ENCODE measurements around the gene SEPTIN3.

SEPTIN3 gene

DNA sequence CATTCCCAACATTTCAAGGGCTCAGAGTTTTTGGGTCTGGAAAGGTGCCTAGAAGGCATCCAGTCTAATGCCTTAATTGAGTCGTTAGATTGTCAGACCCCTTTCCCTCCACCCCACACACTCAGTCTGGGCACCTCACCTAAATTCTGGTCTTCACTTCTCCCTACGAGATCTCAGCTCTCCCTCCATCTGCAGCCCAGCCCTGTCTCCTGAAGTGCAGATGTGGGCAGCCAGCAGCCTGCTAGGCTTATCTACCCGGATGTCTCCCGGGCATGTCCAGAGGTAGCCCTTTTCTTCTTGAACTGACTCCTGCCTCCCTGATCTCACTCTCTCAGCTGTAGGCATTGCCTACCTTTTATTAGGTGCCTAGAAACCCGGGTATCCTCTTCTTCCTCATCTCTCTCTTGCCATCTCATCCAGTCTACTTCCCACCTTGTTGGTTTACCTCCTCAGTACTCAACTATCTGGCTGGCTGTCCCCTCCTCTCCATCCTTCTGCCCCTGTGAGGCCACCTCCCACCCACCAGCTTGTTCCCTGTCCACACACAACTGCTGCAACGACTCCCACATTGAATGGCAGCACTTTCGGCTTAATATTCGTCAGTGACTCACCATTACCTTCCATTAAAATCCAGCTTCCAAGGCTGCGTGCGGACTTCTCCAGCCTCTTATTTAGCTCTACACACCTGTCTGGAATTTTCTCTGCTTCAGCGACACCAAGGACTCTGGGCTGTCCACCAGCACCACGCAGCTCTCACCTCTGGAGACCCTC lies 6.2 kb downstream of the SEPTIN3 start:
- DNase-seq (ENCODE audit: low read depth in 2 of 2) = no peak

DNA sequence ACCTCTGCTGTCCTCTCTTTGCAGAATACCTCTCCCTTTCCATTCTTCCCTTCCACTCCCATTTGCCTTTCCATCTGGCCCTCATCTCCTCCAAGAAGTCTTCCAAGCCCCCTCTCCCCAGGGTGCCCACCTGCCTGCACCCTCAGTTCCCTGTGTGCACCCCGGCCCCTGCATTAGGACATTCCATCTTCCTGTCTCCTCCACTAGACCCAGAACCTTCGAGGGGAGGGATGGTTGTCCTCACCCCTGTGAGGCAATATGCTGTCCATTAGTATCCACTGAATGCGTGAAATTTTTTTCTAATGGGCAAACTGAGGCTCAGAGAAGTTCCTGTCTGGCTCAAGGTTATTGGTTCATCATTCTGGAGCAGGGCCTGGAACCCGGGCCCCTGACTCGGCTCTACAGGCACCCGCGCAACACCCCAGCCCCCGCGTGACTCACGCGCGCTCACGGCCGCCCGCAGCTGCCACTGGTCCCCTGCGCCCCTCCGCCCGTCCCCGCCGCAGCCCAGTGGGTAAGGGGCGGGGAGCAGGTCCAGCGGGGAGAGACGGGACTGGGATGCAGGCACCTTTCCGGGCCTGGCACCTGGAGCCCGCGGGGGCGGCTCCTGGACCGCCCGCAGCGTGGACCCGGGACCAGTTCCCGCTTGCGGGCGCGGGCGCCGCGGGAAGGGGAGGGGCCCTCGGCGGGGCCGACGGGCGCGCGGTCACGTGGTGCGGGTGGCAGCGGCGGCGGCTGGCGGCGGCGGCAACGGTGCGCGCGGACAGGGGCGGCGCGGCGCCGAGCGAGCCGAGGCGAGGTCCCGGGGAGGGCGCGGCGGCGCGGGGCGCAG lies 7.0 kb downstream of the SEPTIN3 start:
- DNase-seq (ENCODE audit: low read depth in 2 of 2) = no peak

DNA sequence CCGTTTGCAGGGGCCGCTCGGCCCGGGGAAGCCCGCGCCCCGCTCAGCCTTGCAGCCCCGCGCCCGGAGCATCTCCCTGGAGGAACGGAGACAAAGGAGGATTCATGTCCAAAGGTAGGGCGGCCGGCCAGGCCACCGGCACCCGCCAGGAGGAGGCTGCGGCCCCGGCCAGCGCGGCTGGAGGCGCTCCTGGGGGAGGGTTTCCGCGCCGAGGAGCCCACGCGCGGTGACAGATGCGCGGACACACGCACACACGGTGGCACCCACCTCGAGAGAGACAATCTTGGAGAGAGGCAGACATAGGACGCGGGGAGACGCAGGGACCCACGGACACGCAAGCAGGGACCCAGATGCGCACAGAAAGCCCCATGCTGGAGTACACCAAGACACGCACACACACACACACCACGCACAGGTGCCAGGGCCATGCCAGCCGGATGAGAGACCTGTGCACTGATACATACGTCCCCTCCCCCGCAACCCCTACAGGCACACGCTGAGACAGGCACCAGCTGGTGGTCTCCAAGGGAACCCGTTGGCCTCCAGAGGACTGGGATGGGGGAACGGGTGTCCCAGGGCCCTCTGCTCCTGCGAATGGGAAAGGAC lies 7.8 kb downstream of the SEPTIN3 start:
- DNase-seq (ENCODE audit: low read depth in 2 of 2) = no peak

DNA sequence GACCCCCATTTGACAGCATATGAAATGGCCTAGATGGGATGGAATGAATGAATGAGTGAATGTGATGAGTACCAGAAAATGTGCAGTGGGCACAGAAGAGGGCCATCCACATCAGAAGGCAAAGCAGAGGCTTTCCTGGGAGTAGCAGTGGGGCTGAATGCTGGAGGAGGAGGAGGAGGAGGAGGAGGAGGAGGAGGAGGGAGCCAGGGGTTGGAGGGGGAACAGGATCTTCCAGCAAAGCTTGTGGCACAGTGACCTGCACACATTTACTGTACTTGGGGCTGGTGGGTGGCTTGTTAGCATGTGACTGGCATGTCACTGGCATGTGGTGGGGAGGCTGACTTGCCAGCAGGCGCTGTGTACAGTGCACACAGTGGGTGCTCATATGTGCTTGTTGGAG lies 9.5 kb downstream of the SEPTIN3 start:
- no peak for DNase-seq (ENCODE audit: low read depth in 2 of 2)

GRCh38 chr22:41979423-41980250 lies 10.4 kb downstream of the SEPTIN3 start:
- DNase-seq (ENCODE audit: low read depth in 2 of 2) = no peak

GRCh38 chr22:41982865-41983264 lies 13.6 kb downstream of the SEPTIN3 start:
- DNase-seq (ENCODE audit: low read depth in 2 of 2) = no peak

GRCh38 chr22:41983513-41984405 lies 14.5 kb downstream of the SEPTIN3 start:
- DNase-seq (ENCODE audit: low read depth in 2 of 2) = no peak

GRCh38 chr22:41987276-41987675 lies 18.0 kb downstream of the SEPTIN3 start:
- no peak for DNase-seq (ENCODE audit: low read depth in 2 of 2)

DNA sequence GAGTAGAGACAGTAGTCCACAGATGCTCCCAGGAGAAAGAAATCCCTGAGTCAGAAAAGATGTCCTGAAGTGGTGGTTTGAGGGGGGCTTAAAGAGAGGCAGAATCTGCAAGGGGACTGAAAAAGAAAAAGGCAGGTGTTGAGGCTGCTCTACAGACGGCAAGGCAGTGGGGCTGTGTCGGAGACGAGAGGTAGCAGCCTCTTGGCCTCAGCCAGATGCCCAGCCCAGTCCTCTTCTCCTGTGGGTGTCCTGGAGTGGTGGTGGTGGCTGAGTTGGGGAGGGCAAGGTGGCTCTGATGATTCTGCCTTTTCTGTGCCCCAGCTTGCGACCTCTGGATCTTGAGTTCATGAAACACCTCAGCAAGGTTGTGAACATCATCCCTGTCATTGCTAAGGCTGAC lies 20.0 kb downstream of the SEPTIN3 start:
- DNase-seq (ENCODE audit: low read depth in 2 of 2) = no peak

DNA sequence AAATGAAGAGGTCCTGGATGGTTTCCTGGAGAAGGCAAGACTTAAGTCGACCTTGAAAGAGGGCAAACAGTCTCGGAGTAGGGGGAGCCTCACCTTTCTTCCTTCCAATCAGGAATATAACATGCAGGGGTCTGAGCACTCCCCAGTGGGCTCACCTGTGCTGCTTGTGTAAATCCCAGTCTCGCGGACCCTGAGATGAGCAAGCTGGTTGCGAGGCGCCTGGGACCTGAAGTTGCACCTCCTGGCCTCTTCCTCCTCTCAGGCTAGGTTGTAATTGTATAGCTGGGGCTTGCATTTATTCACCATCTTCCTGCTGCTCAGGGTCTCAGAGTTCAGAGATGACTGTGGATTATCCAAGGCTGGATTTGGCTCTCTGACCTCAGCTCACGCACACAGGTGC lies 21.9 kb downstream of the SEPTIN3 start:
- no peak for DNase-seq (ENCODE audit: low read depth in 2 of 2)

DNA sequence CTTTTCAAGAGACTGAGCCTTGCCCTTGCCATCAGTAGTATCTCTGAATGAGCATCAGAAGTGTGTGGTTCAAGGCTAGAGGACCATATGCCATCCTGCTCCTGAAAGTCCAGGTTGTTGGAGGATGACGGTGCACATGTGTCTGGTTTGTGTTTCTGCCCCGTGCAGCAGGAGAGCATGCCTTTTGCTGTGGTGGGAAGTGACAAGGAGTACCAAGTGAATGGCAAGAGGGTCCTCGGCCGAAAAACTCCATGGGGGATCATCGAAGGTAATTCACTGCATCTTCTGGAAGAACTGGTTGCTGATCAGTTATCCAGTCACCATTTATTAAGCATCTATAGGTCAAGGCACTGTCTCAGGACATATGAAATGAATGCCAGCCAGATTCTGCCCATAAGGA lies 23.3 kb downstream of the SEPTIN3 start:
- DNase-seq (ENCODE audit: low read depth in 2 of 2) = no peak

GRCh38 chr22:41995211-41995610 lies 26.0 kb downstream of the SEPTIN3 start:
- DNase-seq (ENCODE audit: low read depth in 2 of 2) = no peak

GRCh38 chr22:41996826-41997225 lies 27.6 kb downstream of the SEPTIN3 start:
- no peak for DNase-seq (ENCODE audit: low read depth in 2 of 2)

DNA sequence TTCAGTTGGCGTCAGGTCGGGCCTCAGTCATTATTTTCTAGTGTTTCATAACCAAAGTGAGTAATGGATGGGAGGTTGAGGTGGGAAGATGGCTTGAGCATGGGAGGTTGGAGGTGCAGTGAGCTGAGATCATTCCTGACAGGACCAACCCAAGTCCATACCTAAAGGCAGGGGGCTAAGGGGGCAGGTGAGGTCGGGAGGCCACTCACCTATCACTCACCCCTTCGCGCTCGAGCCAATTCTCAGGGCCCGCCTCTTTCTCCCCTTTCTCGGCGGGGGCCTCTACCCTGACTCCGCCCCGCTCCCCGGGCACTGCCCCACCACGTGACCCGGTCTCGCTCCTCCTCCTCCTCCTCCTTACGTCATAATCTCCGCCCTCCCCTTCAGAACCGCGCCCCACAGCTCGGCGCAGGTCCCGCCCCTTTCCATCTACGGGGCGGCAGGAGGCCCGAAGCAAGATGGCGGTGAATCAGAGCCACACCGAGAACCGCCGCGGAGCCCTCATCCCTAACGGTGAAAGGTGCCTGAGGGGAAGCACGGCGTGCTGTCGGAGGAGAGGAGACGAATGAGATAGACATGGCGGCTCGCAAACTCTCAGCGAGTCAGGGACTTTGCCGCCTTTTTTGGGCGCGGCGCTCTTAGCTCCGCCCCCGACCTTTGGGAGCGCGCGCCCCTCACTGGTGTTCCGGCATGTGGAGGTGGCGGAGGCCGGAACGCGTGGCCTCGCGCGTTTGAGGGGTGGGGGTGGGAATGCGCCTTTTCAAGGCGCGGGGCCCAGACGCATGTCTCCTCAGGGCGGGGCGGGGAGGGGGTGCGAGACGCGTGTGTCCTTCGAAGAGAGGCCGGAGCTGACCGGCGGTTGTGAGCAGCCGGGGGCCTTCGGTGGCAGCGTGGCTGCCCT lies 29.4 kb downstream of the SEPTIN3 start, which contains the start of gene WBP2NL:
Gene WBP2NL, plus strand, starts transcription at position 428 of the 901 bp plus-strand sequence. Its CDS starts 31 bp downstream, at position 459.
- peak; percentile 73 to 85 for DNase-seq (ENCODE audit: low read depth in 2 of 2)

GRCh38 chr22:42000466-42000865 lies 31.2 kb downstream of the SEPTIN3 start:
- no peak for DNase-seq (ENCODE audit: low read depth in 2 of 2)

GRCh38 chr22:42001121-42001520 lies 31.9 kb downstream of the SEPTIN3 start:
- DNase-seq (ENCODE audit: low read depth in 2 of 2) = no peak

DNA sequence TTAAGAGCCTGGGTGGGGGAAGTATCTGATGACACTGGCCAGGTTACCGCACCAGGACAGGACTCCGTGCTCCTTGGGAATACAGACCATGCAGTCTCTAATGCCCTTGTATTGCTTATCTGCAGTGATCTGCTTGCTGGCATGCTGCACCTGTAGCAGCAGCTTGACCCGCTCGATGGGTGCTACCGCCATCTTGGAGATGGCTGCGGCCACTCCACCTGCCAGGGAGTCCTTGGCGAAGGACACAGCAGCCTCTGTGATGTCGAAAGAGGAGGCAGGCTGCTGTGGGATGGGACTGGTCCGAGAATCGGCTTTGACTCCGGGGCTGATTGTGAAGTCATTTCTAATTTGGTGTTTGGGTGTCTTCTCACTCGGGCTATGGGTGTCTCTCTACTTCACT lies 32.5 kb downstream of the SEPTIN3 start:
- DNase-seq (ENCODE audit: low read depth in 2 of 2) = no peak

DNA sequence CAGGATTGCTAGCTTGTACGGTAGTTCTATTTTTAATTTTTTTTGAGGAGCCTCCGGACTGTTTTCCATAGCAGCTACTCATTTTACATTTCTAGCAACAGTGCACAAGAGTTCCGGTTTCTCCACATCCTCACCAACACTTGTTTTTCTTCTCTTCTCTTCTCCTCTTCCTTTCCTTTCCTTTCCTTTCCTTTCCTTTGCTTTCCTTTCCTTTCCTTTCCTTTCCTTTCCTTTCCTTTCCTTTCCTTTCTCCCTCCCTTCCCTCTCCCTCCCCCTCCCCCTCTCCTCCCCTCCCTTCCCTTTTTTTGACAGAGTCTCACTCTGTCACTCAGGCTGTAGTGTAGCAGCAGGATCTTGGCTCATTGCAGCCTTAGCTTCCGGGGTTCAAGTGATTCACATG lies 38.7 kb downstream of the SEPTIN3 start:
- no peak for DNase-seq (ENCODE audit: low read depth in 2 of 2)

- DNase-seq (ENCODE audit: low read depth in 2 of 2) = no peak
These were observed 41.5 kb downstream of the SEPTIN3 start for GRCh38 chr22:42010778-42011177.

DNA sequence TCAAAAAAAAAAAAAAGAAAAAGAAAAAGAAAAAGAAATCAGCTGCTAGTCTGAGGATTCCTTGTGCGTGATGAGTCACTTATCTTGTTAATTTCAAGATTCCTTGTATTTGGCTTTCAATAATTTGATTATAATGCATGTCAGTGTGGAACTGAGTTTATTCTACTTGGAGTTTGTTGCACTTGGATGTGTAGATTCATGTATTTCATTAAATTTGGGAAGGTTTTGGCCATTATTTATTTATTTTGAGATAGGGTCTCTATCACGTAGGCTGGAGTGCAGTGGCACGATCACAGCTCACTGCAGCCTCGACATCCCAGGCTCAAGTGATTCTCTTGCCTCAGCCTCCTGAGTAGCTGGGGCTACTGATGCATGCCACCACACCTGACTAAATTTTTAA lies 44.1 kb downstream of the SEPTIN3 start:
- no peak for DNase-seq (ENCODE audit: low read depth in 2 of 2)

Measured in stimulated activated CD8-positive, alpha-beta memory T cell treated with anti-CD3 and anti-CD28 coated beads, Interleukin-2, amount 100 ng/mL, for 1 hour (primary cell).